HG03342 (cell line): ENCODE data around the gene STEAP4.
"Not testable (repeated sequence)": the region's sequence is repeated elsewhere in the genome, so short reads cannot be mapped to it uniquely, and the experiment has no call there.

Experiments
- ATAC-seq: cut with Tn5 transposase; IDR thresholded peaks from one replicate; pipeline ENCODE4 v1.9.1; 2021; ENCODE audit warnings: mild to moderate bottlenecking, moderate library complexity; ENCODE audit not compliant: unreplicated experiment

STEAP4 gene

GRCh38 chr7:88274856-88275255 lies 31.8 kb downstream of the STEAP4 start:
- ATAC-seq, result not testable (repeated sequence)

- no peak for ATAC-seq
Observed at GRCh38 chr7:88269586-88269985, 37.1 kb downstream of the STEAP4 start.

GRCh38 chr7:88268858-88269257 lies 37.8 kb downstream of the STEAP4 start:
- ATAC-seq, result no peak

- ATAC-seq, result no peak
Observed at GRCh38 chr7:88268051-88268450, 38.6 kb downstream of the STEAP4 start.

- no peak for ATAC-seq
Observed at GRCh38 chr7:88267421-88267820, 39.3 kb downstream of the STEAP4 start.

- ATAC-seq, result not testable (repeated sequence)
Observed at GRCh38 chr7:88264987-88265386, 41.7 kb downstream of the STEAP4 start.

- no peak for ATAC-seq
Observed at GRCh38 chr7:88262562-88262961, 44.1 kb downstream of the STEAP4 start.

- no peak for ATAC-seq
Observed at GRCh38 chr7:88260719-88261118, 46.0 kb downstream of the STEAP4 start.

- ATAC-seq, result no peak
Observed at GRCh38 chr7:88259656-88260380, 46.9 kb downstream of the STEAP4 start.

- ATAC-seq, result not testable (repeated sequence)
Observed at GRCh38 chr7:88258296-88258695, 48.4 kb downstream of the STEAP4 start.

GRCh38 chr7:88256906-88257305 lies 49.8 kb downstream of the STEAP4 start:
- ATAC-seq, result no peak

GRCh38 chr7:88254721-88255424 lies 51.8 kb downstream of the STEAP4 start:
- ATAC-seq, result no peak

- no peak for ATAC-seq
Observed at GRCh38 chr7:88253640-88254039, 53.1 kb downstream of the STEAP4 start.

GRCh38 chr7:88244258-88244657 lies 62.4 kb downstream of the STEAP4 start:
- ATAC-seq, result no peak

- ATAC-seq, result peak; percentile 81
Observed at GRCh38 chr7:88243345-88243909, 63.3 kb downstream of the STEAP4 start.

GRCh38 chr7:88239852-88240251 lies 66.8 kb downstream of the STEAP4 start:
- ATAC-seq, result no peak

- ATAC-seq, result no peak
Observed at GRCh38 chr7:88233828-88234227, 72.9 kb downstream of the STEAP4 start.

- no peak for ATAC-seq
Observed at GRCh38 chr7:88230646-88231045, 76.0 kb downstream of the STEAP4 start.

- ATAC-seq, result no peak
Observed at GRCh38 chr7:88229302-88229995, 77.2 kb downstream of the STEAP4 start.

GRCh38 chr7:88226886-88227516 lies 79.7 kb downstream of the STEAP4 start:
- no peak for ATAC-seq

- no peak for ATAC-seq
Observed at GRCh38 chr7:88226201-88226600, 80.5 kb downstream of the STEAP4 start.
